HG03025 (cell line): ENCODE measurements around the gene ATP10B.
"Not testable (repeated sequence)": the region's sequence is repeated elsewhere in the genome, so short reads cannot be mapped to it uniquely, and the experiment has no call there.

ENCODE experiments used
- ATAC-seq: cut with Tn5 transposase; IDR thresholded peaks from one replicate; pipeline ENCODE4 v1.9.1; 2021; ENCODE audit warnings: mild to moderate bottlenecking, moderate library complexity; ENCODE audit not compliant: unreplicated experiment, low FRiP score

Gene ATP10B

GRCh38 chr5:160852049-160852448 is at the start of gene ATP10B:
ATP10B (minus strand) TSS chr5:160852211; CDS start chr5:160688074, 164,137 bp downstream.
- ATAC-seq = no peak

GRCh38 chr5:160901656-160902055 is 49.6 kb upstream of the ATP10B start:
- no peak for ATAC-seq

GRCh38 chr5:160899735-160900134 is 47.7 kb upstream of the ATP10B start:
- no peak for ATAC-seq

GRCh38 chr5:160893180-160893964 is 41.4 kb upstream of the ATP10B start:
- ATAC-seq = not testable (repeated sequence)

- ATAC-seq = no peak
Measured at GRCh38 chr5:160887780-160888179, 35.8 kb upstream of the ATP10B start.

GRCh38 chr5:160873560-160874200 is 21.7 kb upstream of the ATP10B start:
- not testable (repeated sequence) for ATAC-seq

GRCh38 chr5:160869989-160870521 is 18.0 kb upstream of the ATP10B start:
- no peak for ATAC-seq

GRCh38 chr5:160867976-160868375 is 16.0 kb upstream of the ATP10B start:
- ATAC-seq = no peak

GRCh38 chr5:160851451-160851850 is 560 bp downstream of the ATP10B start:
- no peak for ATAC-seq

GRCh38 chr5:160850421-160850820 is 1.6 kb downstream of the ATP10B start:
- no peak for ATAC-seq

- ATAC-seq = no peak
Measured at GRCh38 chr5:160847526-160848085, 4.4 kb downstream of the ATP10B start.

GRCh38 chr5:160846642-160847041 is 5.4 kb downstream of the ATP10B start:
- no peak for ATAC-seq

GRCh38 chr5:160844177-160844576 is 7.8 kb downstream of the ATP10B start:
- ATAC-seq = no peak

- peak; percentile 81 for ATAC-seq
Measured at GRCh38 chr5:160843240-160843639, 8.8 kb downstream of the ATP10B start.

GRCh38 chr5:160837749-160838593 is 14.0 kb downstream of the ATP10B start:
- no peak for ATAC-seq

- ATAC-seq = no peak
Measured at GRCh38 chr5:160837211-160837610, 14.8 kb downstream of the ATP10B start.

- no peak for ATAC-seq
Measured at GRCh38 chr5:160835818-160836528, 16.0 kb downstream of the ATP10B start.

GRCh38 chr5:160835376-160835775 is 16.6 kb downstream of the ATP10B start:
- ATAC-seq = no peak

GRCh38 chr5:160833806-160834205 is 18.2 kb downstream of the ATP10B start:
- no peak for ATAC-seq

GRCh38 chr5:160831801-160832200 is 20.2 kb downstream of the ATP10B start:
- ATAC-seq = no peak
